Caco-2 (cell line): Measurements from ENCODE around the gene HS6ST2. TPM values are rescaled to one million over a fixed set of nuclear protein-coding genes. Genes with fewer than 3 reads are reported as not detected.

Experiments used
- BruUV-seq: library from RNA; stranded (reverse); fragments of 400-500 nt; replicated peaks from 2 replicates; lab custom pipeline; 2021; lab: Mats Ljungman, UMichigan
- CTCF ChIA-PET: fragments of 300-600 bp; sonication (Branson Sonifier 250); formaldehyde crosslinking; loops from one replicate; lab custom pipeline; 2022; ENCODE audit warnings: antibody characterized with exemption; lab: Charles Lee
- POLR2A ChIA-PET: fragments of 300-600 bp; sonication (Branson Sonifier 250); formaldehyde crosslinking; loops from one replicate; lab custom pipeline; 2022; ENCODE audit warnings: antibody characterized with exemption; lab: Charles Lee
- DNase-seq, 2 experiments: peaks; one replicate each; pipeline versions ENCODE4 v3.0.0 to v3.0.0-alpha.2; 2020 to 2022
- H3K27me3 ChIP-seq: replicated peaks from 2 replicates; pipeline ENCODE4 v1.6.0; 2011; ENCODE audit warnings: low read length; ENCODE audit not compliant: control insufficient read depth, insufficient read depth
- H3K36me3 ChIP-seq: 2 replicates; pipeline ENCODE4 v1.5.1; 2011; ENCODE audit warnings: low read length; ENCODE audit not compliant: control insufficient read depth, insufficient read depth
- H3K4me1 ChIP-seq: fragments of 250-450 bp; sonication (Bioruptor Pico); 2 replicates; pipeline ENCODE4 v1.5.1; 2020; ENCODE audit warnings: mild to moderate bottlenecking
- H3K4me3 ChIP-seq: 2 replicates; pipeline ENCODE4 v1.5.1; 2011; ENCODE audit warnings: low read depth, mild to moderate bottlenecking, control low read depth, low read length
- H3K9me3 ChIP-seq: fragments of 250-450 bp; sonication (Bioruptor Pico); 2 replicates; pipeline ENCODE4 v1.5.1; 2020; ENCODE audit warnings: mild to moderate bottlenecking, moderate library complexity
- H3K27ac Mint-ChIP-seq: one replicate; pipeline ENCODE4 v1.8.0; 2022; ENCODE audit warnings: mixed read lengths; ENCODE audit not compliant: unreplicated experiment
- H3K27me3 Mint-ChIP-seq: one replicate; pipeline ENCODE4 v1.8.0; 2022; ENCODE audit warnings: mixed read lengths; ENCODE audit not compliant: insufficient read depth, unreplicated experiment
- H3K36me3 Mint-ChIP-seq: one replicate; pipeline ENCODE4 v1.8.0; 2022; ENCODE audit warnings: mild to moderate bottlenecking, mixed read lengths; ENCODE audit not compliant: insufficient read depth, unreplicated experiment
- H3K4me1 Mint-ChIP-seq: one replicate; pipeline ENCODE4 v1.8.0; 2022; ENCODE audit warnings: low read depth, mixed read lengths; ENCODE audit not compliant: unreplicated experiment
- H3K4me3 Mint-ChIP-seq: one replicate; pipeline ENCODE4 v1.8.0; 2022; ENCODE audit warnings: mild to moderate bottlenecking, moderate library complexity, mixed read lengths; ENCODE audit not compliant: unreplicated experiment
- H3K9me3 Mint-ChIP-seq: one replicate; pipeline ENCODE4 v1.8.0; 2022; ENCODE audit warnings: mixed read lengths; ENCODE audit not compliant: unreplicated experiment
- intact Hi-C: fragments of 100-400 bp; cut with micrococcal nuclease; formaldehyde crosslinking; loops from one replicate; pipeline ENCODE4 v1.10.0; 2022; ENCODE audit not compliant: unreplicated experiment
- total RNA-seq: library from RNA; stranded (reverse); gene quantifications from 2 replicates; pipeline ENCODE4 v1.2.3, GENCODE V29; 2022
- TF ChIP-seq, protein P1 (sequence below), 2 experiments: fragments of 200-600 bp in 1 of 2; IDR thresholded peaks; 1 replicate in 1 of 2; 2 replicates in 1 of 2; pipeline versions ENCODE4 v1.5.1 to v1.8.0; 2011 to 2022; ENCODE audit warnings: antibody characterized with exemption in 1 of 2, control low read depth in 1 of 2, inconsistent platforms in 1 of 2, low read depth in 1 of 2, low read length in 1 of 2, mild to moderate bottlenecking in 1 of 2, moderate library complexity in 1 of 2; ENCODE audit not compliant: insufficient read depth in 1 of 2, severe bottlenecking in 1 of 2, unreplicated experiment in 1 of 2

Gene HS6ST2
- total RNA-seq, 1 experiment from 2014 or later, result 34.9 TPM

DNA sequence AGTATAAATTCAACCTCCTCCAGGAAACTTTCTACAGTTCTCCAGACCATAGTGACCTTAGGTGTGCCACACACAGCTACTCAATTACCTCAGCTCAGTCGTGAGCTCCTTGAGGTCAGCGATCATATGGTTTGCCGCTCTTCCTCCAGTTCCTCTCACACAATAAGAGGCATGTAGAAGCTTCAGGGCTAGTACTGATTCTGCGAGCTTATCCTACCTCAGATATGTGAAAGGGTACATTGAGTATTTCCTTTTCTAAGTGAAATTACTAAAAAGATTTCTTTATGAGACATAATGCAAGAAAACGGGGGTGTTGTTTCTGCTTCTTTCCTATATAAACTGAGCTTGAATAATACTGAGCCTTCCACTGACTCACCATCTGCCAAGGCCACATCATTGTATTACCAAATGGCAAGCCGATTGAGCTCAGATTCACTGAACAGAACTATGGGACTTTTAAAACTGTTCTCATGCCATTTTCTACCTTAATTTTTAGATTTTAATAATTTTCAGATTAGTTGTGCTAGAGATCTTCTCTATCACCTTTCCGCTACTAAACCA lies 183.1 kb downstream of the HS6ST2 start:
- no peak overlapping the region for H3K27ac Mint-ChIP-seq
- no peaks in the 10 kb centered on the region for H3K9me3 Mint-ChIP-seq
- H3K9me3 ChIP-seq, result no peaks in the 10 kb centered on the region
- no peaks in the 10 kb centered on the region for H3K4me1 Mint-ChIP-seq
- no peaks in the 10 kb centered on the region for H3K27me3 ChIP-seq
- DNase-seq, result no peak
- TF ChIP-seq, protein P1, sequence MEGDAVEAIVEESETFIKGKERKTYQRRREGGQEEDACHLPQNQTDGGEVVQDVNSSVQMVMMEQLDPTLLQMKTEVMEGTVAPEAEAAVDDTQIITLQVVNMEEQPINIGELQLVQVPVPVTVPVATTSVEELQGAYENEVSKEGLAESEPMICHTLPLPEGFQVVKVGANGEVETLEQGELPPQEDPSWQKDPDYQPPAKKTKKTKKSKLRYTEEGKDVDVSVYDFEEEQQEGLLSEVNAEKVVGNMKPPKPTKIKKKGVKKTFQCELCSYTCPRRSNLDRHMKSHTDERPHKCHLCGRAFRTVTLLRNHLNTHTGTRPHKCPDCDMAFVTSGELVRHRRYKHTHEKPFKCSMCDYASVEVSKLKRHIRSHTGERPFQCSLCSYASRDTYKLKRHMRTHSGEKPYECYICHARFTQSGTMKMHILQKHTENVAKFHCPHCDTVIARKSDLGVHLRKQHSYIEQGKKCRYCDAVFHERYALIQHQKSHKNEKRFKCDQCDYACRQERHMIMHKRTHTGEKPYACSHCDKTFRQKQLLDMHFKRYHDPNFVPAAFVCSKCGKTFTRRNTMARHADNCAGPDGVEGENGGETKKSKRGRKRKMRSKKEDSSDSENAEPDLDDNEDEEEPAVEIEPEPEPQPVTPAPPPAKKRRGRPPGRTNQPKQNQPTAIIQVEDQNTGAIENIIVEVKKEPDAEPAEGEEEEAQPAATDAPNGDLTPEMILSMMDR (IDR thresholded peaks at IDR 0.05; ENCODE audit: insufficient read depth in 1 of 2, low read depth in 1 of 2, low read length in 1 of 2, severe bottlenecking in 1 of 2, unreplicated experiment in 1 of 2), result no peak
- H3K4me1 ChIP-seq, result no peaks in the 10 kb centered on the region
- no TSS peak for BruUV-seq
- no peak overlapping the region for H3K4me3 ChIP-seq
- ChIA-PET CTCF (no interaction called here), POLR2A (no interaction called here)
- peaks cover 5% of the 10 kb centered on the region for H3K36me3 Mint-ChIP-seq
- no peaks in the 10 kb centered on the region for H3K36me3 ChIP-seq
- intact Hi-C loops, result no loop called here
- H3K4me3 Mint-ChIP-seq, result no peak overlapping the region
- H3K27me3 Mint-ChIP-seq, result no peaks in the 10 kb centered on the region

DNA sequence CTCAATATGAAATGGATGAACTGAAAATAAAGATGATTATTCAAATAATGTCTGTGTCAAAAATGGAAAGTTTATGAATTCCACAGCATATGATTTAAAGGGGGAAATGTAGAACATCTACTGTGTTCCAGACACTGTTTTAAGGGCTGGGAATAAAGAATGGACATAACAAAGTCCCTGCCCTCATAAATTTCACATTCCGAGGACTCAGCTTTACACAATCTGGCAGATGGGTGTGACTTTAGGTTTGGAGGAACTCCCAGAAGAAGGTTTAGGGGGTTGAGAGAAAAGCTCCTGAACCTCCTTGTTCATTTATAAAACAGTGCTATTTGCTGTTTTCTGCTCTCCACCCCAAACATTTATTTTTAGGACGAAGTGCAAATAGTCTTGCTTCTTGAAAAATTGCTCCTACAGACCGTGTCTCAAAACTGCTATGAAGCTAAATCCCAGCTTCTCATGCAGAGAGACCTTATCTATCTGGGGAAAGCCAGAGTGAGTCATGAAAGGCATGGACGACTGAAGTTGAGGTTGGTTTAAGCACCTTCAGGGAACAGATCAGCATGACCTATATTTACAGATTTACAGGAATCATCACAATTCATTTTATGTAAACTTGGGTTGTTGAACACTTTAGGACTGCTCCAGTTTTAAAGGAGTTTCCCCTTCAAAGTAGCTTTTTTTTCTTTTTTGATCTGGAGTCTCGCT lies 184.3 kb downstream of the HS6ST2 start:
- Mint-ChIP-seq H3K27me3 (no peaks in the 10 kb centered on the region), H3K4me3 (no peak overlapping the region), H3K36me3 (peaks cover 5% of the 10 kb centered on the region), H3K27ac (no peak overlapping the region), H3K9me3 (no peaks in the 10 kb centered on the region), H3K4me1 (no peaks in the 10 kb centered on the region)
- CTCF ChIA-PET, result no interaction called here
- POLR2A ChIA-PET, result no interaction called here
- H3K27me3 ChIP-seq, result no peaks in the 10 kb centered on the region
- no peak overlapping the region for H3K4me3 ChIP-seq
- TF ChIP-seq, protein P1 (IDR thresholded peaks at IDR 0.05; ENCODE audit: insufficient read depth in 1 of 2, low read depth in 1 of 2, low read length in 1 of 2, severe bottlenecking in 1 of 2, unreplicated experiment in 1 of 2), result no peak
- BruUV-seq, result no TSS peak
- no peak for DNase-seq
- H3K4me1 ChIP-seq, result no peaks in the 10 kb centered on the region
- H3K9me3 ChIP-seq, result no peaks in the 10 kb centered on the region
- intact Hi-C loops, result no loop called here
- H3K36me3 ChIP-seq, result no peaks in the 10 kb centered on the region

DNA sequence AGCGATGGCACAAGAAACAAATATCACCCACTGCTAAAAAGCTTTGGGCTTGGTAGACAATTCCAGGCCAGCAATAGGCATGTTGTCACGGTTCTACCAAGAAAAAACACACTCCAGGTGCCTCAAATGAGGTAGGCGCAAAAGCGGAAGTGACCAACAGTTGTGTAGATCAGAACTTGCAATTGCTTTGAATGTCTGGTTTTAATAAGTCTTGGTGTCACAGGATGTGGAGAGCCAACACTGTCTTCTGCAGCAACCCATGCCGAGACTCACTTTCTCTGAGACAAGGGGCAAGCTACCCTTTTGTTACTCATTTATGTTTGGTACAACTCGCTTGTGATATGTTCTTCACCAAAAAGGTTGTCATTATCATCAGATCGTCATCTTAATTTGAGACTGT lies 188.8 kb downstream of the HS6ST2 start:
- Histone ChIP-seq H3K4me3 (no peak overlapping the region), H3K36me3 (no peaks in the 10 kb centered on the region), H3K27me3 (no peaks in the 10 kb centered on the region), H3K4me1 (no peaks in the 10 kb centered on the region), H3K9me3 (no peaks in the 10 kb centered on the region)
- no peaks in the 10 kb centered on the region for H3K4me1 Mint-ChIP-seq
- no peaks in the 10 kb centered on the region for H3K36me3 Mint-ChIP-seq
- no peak overlapping the region for H3K27ac Mint-ChIP-seq
- CTCF ChIA-PET, result no interaction called here
- H3K4me3 Mint-ChIP-seq, result no peak overlapping the region
- no TSS peak for BruUV-seq
- POLR2A ChIA-PET, result no interaction called here
- no peak for DNase-seq
- intact Hi-C loops, result no loop called here
- TF ChIP-seq, protein P1 (IDR thresholded peaks at IDR 0.05; ENCODE audit: insufficient read depth in 1 of 2, low read depth in 1 of 2, low read length in 1 of 2, severe bottlenecking in 1 of 2, unreplicated experiment in 1 of 2), result no peak
- H3K9me3 Mint-ChIP-seq, result no peaks in the 10 kb centered on the region
- H3K27me3 Mint-ChIP-seq, result no peaks in the 10 kb centered on the region
